Measurements from ENCODE around the gene TRIM22.

- TF ChIP-seq CTCF (conservative IDR thresholded peaks at IDR 0.05 in 1 of 2, IDR thresholded peaks at IDR 0.05 in 1 of 2; ENCODE audit: low read depth in 1 of 2, low read length in 2 of 2) (no peak), EZH2 (IDR thresholded peaks at IDR 0.05; ENCODE audit: low read length, missing control alignments) (no peak)
These were observed 9.8 kb upstream of the TRIM22 start for GRCh38 chr11:5679811-5680210.
